Panc1 (cell line): ENCODE results near the gene MAPK4.

Experiments
- POLR2AphosphoS5 ChIP-seq: IDR thresholded peaks from 2 replicates; pipeline ENCODE4 v1.6.1; 2012; ENCODE audit warnings: mild to moderate bottlenecking, low read depth, low read length, moderate library complexity
- TF ChIP-seq, protein P1 (sequence below): fragments of 450-650 bp; IDR thresholded peaks from 2 replicates; pipeline ENCODE4 v1.5.1; 2017; ENCODE audit warnings: mild to moderate bottlenecking

- TF ChIP-seq, protein P1, sequence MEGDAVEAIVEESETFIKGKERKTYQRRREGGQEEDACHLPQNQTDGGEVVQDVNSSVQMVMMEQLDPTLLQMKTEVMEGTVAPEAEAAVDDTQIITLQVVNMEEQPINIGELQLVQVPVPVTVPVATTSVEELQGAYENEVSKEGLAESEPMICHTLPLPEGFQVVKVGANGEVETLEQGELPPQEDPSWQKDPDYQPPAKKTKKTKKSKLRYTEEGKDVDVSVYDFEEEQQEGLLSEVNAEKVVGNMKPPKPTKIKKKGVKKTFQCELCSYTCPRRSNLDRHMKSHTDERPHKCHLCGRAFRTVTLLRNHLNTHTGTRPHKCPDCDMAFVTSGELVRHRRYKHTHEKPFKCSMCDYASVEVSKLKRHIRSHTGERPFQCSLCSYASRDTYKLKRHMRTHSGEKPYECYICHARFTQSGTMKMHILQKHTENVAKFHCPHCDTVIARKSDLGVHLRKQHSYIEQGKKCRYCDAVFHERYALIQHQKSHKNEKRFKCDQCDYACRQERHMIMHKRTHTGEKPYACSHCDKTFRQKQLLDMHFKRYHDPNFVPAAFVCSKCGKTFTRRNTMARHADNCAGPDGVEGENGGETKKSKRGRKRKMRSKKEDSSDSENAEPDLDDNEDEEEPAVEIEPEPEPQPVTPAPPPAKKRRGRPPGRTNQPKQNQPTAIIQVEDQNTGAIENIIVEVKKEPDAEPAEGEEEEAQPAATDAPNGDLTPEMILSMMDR = no peak
- no peak for TF ChIP-seq POLR2AphosphoS5
These were observed 1.7 kb upstream of the MAPK4 start for GRCh38 chr18:50558157-50558556.
